Measurements from ENCODE around the gene FADS2. TPM values are rescaled to one million over a fixed set of nuclear protein-coding genes. Genes with fewer than 3 reads are reported as not detected.

The FADS2 gene
- total RNA-seq, 4 donors from 2014 or later, result 5.4 to 24.8 (median 14.7) TPM

DNA sequence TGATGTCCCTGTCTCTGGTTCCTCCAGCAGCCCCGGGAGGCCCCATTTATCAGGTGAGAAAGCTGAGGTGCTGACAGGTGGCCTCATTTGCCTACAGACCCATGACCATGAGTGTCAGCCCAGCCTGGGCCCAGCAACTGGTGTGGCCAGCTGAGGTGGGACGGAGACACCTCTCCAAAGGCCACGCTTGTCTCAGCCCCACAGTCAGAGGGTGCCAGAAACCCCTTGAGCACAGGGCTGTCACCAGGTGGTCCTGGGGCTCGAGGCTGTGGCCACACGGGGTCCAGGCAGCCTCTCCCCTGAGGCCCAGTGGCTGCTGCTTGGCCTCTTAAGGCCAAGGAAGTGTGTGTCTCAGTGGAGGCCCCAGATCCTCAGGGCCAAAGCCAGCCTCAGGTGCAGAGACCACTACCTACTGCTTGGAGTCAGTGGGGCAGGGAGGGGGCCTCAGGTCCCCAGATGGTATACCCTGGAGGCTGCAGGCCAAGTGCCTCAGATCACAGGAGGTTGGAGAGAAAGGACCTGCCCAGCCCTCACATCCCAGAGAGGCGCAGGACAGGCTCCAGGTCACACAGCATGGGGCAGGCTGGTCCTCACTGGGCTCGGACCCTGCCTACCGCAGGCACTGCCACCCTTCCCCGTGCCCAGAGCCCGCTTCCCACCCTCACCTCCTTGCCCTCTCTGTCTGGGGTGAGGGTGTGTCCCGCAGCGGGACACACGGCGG is 77.9 kb downstream of the FADS2 start:
- TF ChIP-seq, protein P1, sequence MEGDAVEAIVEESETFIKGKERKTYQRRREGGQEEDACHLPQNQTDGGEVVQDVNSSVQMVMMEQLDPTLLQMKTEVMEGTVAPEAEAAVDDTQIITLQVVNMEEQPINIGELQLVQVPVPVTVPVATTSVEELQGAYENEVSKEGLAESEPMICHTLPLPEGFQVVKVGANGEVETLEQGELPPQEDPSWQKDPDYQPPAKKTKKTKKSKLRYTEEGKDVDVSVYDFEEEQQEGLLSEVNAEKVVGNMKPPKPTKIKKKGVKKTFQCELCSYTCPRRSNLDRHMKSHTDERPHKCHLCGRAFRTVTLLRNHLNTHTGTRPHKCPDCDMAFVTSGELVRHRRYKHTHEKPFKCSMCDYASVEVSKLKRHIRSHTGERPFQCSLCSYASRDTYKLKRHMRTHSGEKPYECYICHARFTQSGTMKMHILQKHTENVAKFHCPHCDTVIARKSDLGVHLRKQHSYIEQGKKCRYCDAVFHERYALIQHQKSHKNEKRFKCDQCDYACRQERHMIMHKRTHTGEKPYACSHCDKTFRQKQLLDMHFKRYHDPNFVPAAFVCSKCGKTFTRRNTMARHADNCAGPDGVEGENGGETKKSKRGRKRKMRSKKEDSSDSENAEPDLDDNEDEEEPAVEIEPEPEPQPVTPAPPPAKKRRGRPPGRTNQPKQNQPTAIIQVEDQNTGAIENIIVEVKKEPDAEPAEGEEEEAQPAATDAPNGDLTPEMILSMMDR (IDR thresholded peaks at IDR 0.05; ENCODE audit: low read depth), result no peak

DNA sequence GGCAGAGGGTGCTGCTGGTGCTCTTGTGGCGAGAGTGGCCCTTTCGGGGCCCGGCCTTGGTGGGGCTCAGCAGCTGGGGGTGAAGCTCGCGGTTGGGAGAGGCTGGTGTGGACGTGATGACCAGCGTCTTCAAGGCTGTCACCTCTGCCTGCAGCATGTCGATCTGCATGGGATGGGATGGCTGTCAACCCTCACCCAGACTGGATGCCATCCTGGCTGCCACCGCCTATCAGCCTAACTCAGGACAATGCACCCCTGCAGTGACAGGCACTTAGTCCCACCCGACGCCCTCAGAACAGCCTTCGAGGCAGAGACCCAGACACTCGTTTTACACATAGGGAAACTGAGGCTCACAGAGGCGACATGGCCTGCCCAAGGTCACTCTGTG is 78.4 kb downstream of the FADS2 start:
- TF ChIP-seq, protein P1 (IDR thresholded peaks at IDR 0.05; ENCODE audit: low read depth), result no peak

DNA sequence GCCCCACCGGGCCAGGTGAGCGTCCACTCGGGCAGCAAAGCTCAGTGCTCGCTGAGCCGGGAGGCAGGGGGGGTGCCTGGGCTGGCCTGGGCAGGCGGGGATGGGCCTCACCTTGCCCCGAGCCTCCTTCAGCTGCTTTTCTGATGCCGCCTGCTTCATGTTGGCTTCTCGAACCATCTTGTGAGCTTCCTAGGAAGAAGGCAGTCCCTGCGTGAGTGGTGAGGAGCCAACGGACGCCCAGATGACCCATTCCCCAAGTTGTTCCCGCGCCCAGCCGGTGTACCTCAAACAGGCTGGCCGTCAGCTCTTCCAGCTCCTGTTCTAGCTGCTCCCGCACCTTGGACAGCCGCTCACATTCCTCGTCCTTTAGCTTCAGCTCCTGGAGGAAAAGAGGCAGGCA is 79.2 kb downstream of the FADS2 start:
- TF ChIP-seq, protein P1 (IDR thresholded peaks at IDR 0.05; ENCODE audit: low read depth), result no peak

DNA sequence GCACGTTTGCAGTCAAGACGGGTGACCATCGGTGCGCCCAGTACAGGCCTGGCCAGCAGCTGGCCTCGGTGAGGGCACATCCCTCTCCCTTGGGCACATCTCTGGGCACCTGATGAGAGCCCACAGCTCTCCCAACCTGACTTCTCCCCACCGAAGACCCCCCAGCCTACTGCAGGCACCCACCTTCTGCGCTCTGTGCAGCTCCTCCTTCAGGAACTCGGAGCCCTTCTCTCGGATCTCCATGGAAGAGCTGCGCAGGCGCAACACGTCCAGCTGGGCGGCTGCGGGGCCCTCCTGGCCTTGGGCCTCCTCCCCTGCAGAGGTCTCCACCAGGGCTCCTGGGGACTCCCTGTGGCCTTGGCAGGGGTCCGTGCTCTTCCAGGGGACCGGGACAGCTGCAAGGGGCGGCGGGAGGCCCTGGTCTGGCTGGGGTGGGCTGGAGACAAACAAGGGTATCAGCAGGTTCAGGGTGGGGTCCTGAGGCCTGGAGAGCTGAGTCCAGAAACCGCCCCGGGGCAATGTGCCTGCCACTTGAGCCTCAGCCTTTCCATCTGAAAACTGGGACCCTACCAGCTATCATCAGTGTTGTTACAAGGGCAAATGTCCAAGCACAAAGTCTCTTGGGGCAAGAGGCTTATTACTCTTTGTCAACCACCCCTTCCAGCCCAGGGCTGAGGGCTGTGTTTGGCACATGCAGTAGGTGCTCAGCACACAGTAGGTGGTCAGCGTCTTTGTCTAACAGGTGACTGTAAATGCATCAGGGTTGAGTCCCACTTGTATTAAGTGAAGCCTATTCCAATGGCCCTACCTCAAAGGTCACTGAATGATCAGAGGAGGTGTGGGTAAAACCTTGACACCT is 80.0 kb downstream of the FADS2 start:
- TF ChIP-seq, protein P1 (IDR thresholded peaks at IDR 0.05; ENCODE audit: low read depth), result no peak

DNA sequence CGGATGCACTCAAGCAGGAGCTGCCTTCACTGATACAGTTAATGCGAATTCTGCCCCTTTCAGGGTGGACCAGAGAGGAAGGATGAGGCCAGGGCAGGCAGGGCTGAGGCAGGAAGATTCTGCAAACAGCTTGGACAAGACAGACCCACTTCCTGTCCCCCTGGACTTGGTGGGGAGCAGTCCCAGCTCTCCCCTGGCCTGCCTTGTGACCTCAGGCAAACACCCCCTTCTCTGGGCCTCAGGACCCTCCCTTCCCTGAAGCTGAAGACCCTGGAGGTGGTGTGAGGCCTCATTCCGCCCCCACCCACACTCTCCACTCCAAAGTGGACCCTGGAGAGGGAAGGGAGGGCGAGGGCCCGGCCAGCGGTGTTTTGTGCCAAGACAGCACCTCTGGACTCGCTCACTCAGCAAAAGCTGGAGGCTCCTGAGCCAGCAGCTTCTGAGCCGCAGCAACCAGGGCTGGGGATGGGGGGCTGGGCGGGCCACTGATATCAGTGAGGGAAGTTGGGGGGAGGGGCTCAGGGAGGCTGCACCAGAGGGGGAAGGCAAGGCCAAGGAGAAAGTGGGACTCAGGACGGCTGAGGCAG is 80.7 kb downstream of the FADS2 start:
- TF ChIP-seq, protein P1 (IDR thresholded peaks at IDR 0.05; ENCODE audit: low read depth), result no peak

- TF ChIP-seq, protein P1 (IDR thresholded peaks at IDR 0.05; ENCODE audit: low read depth), result no peak
Measured at GRCh38 chr11:61910187-61911127, 82.4 kb downstream of the FADS2 start.
